EL (cell line): ENCODE results near the gene SPACA7.

Source experiments
- DNase-seq: peaks from one replicate; pipeline ENCODE4 v3.0.0-alpha.2; 2016

Gene SPACA7

GRCh38 chr13:112467236-112467635 is 91.1 kb downstream of the SPACA7 start:
- DNase-seq: no peak

- DNase-seq: no peak
These were observed 91.9 kb downstream of the SPACA7 start for GRCh38 chr13:112468069-112468468.

- no peak for DNase-seq
These were observed 93.1 kb downstream of the SPACA7 start for GRCh38 chr13:112469071-112469745.

- DNase-seq: no peak
These were observed 97.7 kb downstream of the SPACA7 start for GRCh38 chr13:112473818-112474217.

GRCh38 chr13:112474869-112475268 is 98.7 kb downstream of the SPACA7 start:
- DNase-seq: no peak

- no peak for DNase-seq
These were observed 99.7 kb downstream of the SPACA7 start for GRCh38 chr13:112475889-112476288.

- no peak for DNase-seq
These were observed 101.0 kb downstream of the SPACA7 start for GRCh38 chr13:112477070-112477619.

- no peak for DNase-seq
These were observed 103.2 kb downstream of the SPACA7 start for GRCh38 chr13:112479389-112479788.

GRCh38 chr13:112481458-112481857 is 105.3 kb downstream of the SPACA7 start:
- peak; percentile 13 for DNase-seq

GRCh38 chr13:112483299-112483698 is 107.1 kb downstream of the SPACA7 start:
- DNase-seq: no peak
